Activated CD4-positive, alpha-beta T cell treated with anti-CD3 and anti-CD28 coated beads, Interleukin-2, amount 50 U/mL, for 16 hours (primary cell): ENCODE data around the gene URI1.
"Not testable (repeated sequence)": the region's sequence is repeated elsewhere in the genome, so short reads cannot be mapped to it uniquely, and the experiment has no call there.

Source experiments
- DNase-seq: peaks from one replicate; pipeline ENCODE4 v3.0.0-alpha.2; 2020

URI1 gene

GRCh38 chr19:29941828-29942403, at the start of gene URI1:
Gene URI1 (plus strand): TSS chr19:29942239. CDS start chr19:29942548, 309 bp downstream.
- peak; percentile 94 for DNase-seq

- no peak for DNase-seq
Observed at GRCh38 chr19:29893606-29894284, 48.3 kb upstream of the URI1 start.

- no peak for DNase-seq
Observed at GRCh38 chr19:29896802-29897201, 45.2 kb upstream of the URI1 start.

GRCh38 chr19:29897466-29897865, 44.6 kb upstream of the URI1 start:
- no peak for DNase-seq

- DNase-seq: no peak
Observed at GRCh38 chr19:29904017-29904416, 38.0 kb upstream of the URI1 start.

- no peak for DNase-seq
Observed at GRCh38 chr19:29908963-29909944, 32.8 kb upstream of the URI1 start.

GRCh38 chr19:29914933-29915332, 27.1 kb upstream of the URI1 start:
- no peak for DNase-seq

GRCh38 chr19:29915832-29916231, 26.2 kb upstream of the URI1 start:
- not testable (repeated sequence) for DNase-seq

GRCh38 chr19:29917911-29918310, 24.1 kb upstream of the URI1 start:
- no peak for DNase-seq

GRCh38 chr19:29918891-29919290, 23.1 kb upstream of the URI1 start:
- DNase-seq: no peak

GRCh38 chr19:29922972-29923371, 19.1 kb upstream of the URI1 start:
- no peak for DNase-seq

- DNase-seq: no peak
Observed at GRCh38 chr19:29923653-29924052, 18.4 kb upstream of the URI1 start.

GRCh38 chr19:29926031-29926430, 16.0 kb upstream of the URI1 start:
- DNase-seq: no peak

GRCh38 chr19:29926801-29927200, 15.2 kb upstream of the URI1 start:
- DNase-seq: no peak

- DNase-seq: no peak
Observed at GRCh38 chr19:29927944-29928625, 14.0 kb upstream of the URI1 start.

- no peak for DNase-seq
Observed at GRCh38 chr19:29928831-29929230, 13.2 kb upstream of the URI1 start.

- no peak for DNase-seq
Observed at GRCh38 chr19:29934257-29934656, 7.8 kb upstream of the URI1 start.

GRCh38 chr19:29934781-29935180, 7.3 kb upstream of the URI1 start:
- DNase-seq: no peak

GRCh38 chr19:29936409-29936808, 5.6 kb upstream of the URI1 start:
- DNase-seq: no peak

GRCh38 chr19:29939628-29940027, 2.4 kb upstream of the URI1 start:
- no peak for DNase-seq

GRCh38 chr19:29940971-29941585, 961 bp upstream of the URI1 start:
- DNase-seq: no peak

- peak; percentile 72 for DNase-seq
Observed at GRCh38 chr19:29942404-29943261, 594 bp downstream of the URI1 start.
